Measurements from ENCODE around the gene MRTFA.

Gene MRTFA

DNA sequence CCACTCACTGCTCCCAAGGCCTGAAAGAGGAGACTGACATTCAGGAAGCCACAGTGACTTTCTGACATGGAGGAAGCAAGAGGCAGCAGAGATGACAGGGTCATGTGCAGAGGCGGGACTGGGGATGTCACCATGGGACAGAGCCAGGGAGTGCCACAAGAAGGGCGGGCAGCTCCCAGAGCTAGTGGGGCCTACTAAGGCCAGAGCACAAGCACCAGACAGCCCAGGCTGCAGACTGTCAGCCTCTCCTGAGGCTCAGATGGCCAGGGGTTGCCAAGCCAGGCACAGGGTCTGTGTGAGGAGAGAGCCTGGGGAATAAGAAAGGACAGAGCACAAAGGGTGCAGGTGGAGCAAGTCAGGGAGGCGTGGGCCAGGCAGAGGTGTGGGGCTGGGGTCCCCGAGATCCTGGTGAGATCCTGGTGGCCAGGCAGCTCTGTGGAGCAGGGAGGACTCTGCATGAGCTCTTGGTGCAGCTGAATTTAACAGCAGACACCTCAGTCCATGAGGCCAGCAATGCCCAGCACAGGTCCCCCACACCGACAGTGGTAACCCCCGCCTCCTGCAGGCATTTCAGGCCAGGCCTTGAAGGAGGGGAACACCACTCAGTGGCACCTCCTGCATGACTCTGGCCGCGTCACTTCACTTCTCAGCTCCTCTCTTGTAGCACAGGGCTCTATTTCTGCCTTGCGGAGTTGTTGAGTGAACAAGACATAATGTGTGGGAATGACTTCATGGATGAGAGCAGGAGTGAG lies 213.8 kb downstream of the MRTFA start:
- TF ChIP-seq, protein P1, sequence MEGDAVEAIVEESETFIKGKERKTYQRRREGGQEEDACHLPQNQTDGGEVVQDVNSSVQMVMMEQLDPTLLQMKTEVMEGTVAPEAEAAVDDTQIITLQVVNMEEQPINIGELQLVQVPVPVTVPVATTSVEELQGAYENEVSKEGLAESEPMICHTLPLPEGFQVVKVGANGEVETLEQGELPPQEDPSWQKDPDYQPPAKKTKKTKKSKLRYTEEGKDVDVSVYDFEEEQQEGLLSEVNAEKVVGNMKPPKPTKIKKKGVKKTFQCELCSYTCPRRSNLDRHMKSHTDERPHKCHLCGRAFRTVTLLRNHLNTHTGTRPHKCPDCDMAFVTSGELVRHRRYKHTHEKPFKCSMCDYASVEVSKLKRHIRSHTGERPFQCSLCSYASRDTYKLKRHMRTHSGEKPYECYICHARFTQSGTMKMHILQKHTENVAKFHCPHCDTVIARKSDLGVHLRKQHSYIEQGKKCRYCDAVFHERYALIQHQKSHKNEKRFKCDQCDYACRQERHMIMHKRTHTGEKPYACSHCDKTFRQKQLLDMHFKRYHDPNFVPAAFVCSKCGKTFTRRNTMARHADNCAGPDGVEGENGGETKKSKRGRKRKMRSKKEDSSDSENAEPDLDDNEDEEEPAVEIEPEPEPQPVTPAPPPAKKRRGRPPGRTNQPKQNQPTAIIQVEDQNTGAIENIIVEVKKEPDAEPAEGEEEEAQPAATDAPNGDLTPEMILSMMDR (conservative IDR thresholded peaks at IDR 0.05; ENCODE audit: low read depth): no peak
- CTCF ChIA-PET: no interaction called here
- H3K27ac ChIP-seq: peak overlapping the region; percentile 36
- DNase-seq (ENCODE audit: low spot score): no peak
- POLR2A ChIA-PET (ENCODE audit: low non-redundant PET): no interaction called here

DNA sequence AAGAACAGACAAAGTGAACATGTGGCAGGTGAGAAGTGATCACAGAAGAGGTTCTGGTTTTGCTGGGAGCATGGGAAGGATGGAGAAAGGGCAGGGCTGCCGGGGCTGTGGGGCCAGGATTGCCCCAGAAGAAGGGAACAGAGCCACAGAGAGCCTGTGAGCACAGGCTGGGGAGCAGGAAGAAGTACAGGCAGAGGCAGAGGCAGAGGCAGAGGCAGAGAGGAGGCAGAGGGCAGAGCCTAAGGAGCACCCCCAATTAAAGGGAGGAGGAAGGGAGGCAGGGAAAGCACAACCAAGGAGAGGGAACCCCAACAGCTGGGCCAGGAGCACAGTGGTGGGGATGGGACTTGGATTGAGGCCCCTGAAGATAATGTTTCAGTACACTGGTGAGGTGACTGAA lies 214.6 kb downstream of the MRTFA start:
- TF ChIP-seq, protein P1 (conservative IDR thresholded peaks at IDR 0.05; ENCODE audit: low read depth): no peak
- ChIA-PET POLR2A (ENCODE audit: low non-redundant PET) (no interaction called here), CTCF (no interaction called here)
- H3K27ac ChIP-seq: peak overlapping the region; percentile 36
- DNase-seq (ENCODE audit: low spot score): no peak

DNA sequence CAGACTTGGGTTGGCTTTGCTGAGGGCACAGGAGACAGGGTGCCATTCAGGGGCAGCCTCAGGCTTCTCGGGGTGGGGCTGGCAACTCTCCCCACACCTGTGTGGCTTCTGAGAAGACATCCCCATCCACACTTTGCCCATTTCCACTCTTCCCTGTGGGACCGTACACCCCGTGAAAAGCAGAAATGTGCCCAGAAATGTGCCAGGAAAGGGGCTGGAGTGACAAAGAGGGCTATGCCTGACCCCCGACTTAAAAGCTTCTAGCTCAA lies 215.5 kb downstream of the MRTFA start:
- ChIA-PET CTCF (no interaction called here), POLR2A (ENCODE audit: low non-redundant PET) (no interaction called here)
- no peak for DNase-seq (ENCODE audit: low spot score)
- peak overlapping the region; percentile 36 for H3K27ac ChIP-seq
- TF ChIP-seq, protein P1 (conservative IDR thresholded peaks at IDR 0.05; ENCODE audit: low read depth): no peak

DNA sequence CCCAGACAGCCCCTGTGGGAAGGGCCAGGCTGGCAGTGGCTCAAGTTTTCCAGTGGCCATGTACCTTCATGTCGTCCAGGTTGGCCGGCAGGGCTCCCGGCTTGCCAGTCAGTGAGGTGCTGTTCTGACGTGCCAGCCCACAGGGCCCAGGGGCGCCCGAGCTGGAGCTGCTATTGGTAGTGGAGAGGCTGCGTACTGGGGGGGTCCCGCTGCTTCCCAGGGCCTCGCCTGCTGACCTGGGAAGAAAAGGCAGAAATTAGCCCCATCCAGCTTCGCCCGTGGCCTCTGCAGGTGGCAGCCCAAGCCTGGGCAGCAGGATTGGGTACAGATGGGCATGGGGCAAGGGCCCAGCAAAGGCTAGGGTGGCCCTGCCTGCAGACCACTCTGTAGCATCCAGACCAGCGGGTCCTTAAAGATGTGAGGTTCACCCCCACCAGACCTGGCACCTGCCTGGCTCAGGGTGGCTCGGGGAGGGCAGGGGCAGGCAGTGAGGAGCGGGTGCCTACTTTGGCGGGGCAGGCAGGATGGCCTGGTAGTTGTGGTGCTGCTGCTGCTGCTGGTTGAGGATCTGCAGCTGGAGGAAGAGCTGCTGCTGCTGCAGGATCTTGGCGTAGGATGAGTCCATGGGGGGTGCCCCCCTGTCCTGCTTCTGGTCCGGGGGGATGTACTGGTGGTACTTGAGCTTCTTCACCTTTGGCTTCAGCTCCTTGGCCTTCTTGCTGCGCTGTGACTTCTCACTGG lies 216.0 kb downstream of the MRTFA start:
- TF ChIP-seq, protein P1 (conservative IDR thresholded peaks at IDR 0.05; ENCODE audit: low read depth): no peak
- peak overlapping the region; percentile 6; the same call in 1 of the 2 replicates for H3K27ac ChIP-seq
- POLR2A ChIA-PET (ENCODE audit: low non-redundant PET): no interaction called here
- no peak for DNase-seq (ENCODE audit: low spot score)
- CTCF ChIA-PET: no interaction called here

DNA sequence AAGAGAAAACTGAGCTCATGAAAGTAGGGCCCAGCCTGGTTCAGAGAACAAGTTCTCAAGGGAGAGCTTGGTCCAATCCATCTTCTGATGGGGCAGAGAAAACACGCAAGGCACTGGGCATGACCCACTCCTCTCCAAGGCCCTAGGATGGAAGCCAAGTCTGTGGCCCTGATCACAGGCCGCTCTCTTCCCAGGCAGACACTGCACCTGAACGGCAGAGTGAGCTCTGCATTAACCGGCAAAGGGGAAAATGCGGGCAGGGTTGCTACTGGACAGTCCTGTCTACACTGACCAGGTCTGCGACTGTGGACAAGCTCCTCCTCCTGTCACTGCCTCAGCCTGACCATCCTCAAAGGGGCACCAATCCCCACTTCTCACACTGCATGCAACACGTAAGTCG lies 216.8 kb downstream of the MRTFA start:
- TF ChIP-seq, protein P1 (conservative IDR thresholded peaks at IDR 0.05; ENCODE audit: low read depth): no peak
- no peak for DNase-seq (ENCODE audit: low spot score)
- peak overlapping the region; percentile 6; the same call in 1 of the 2 replicates for H3K27ac ChIP-seq
- POLR2A ChIA-PET (ENCODE audit: low non-redundant PET): no interaction called here
- CTCF ChIA-PET: no interaction called here

DNA sequence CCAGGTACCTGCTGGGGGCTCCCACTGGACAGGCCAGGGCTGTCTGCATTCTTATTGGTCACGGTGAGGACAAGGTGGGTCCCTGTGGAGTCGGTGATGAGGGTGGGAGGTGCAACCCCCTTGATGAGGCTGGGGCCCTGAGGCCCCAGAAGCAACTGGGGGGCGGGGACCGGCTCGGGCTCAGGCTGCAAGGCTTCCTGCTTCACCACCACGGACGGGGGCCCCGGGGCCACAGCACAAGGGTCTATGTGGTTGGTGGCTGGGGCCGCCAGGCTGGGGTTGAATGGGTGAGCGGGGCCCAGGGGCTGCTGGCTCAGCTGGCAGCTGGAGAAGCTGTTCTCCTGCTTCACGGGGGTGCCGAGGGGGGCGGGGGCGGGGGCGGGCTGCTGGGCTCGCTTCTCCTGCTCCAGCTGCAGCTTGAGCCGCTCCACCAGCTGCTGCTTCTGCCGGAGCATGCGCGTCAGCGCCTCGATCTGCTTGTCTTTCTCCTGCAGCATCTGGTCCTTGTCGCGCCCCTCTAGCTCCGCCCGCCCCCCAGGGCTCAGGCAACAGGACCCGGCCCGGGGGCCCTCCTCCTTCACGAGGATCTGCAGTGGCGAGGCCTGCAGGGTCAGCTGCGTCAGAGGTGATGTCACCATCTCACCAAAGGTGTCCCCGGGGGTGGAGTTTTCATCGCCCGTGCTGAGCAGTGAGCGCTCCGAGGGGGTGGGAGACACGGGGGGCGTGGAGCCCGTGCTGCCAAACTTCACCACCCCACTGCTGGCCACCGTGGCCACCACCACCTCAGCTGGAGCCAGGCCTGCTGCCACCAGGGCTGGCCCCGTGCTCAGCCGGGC lies 217.9 kb downstream of the MRTFA start:
- H3K27ac ChIP-seq: no peak overlapping the region
- CTCF ChIA-PET: no interaction called here
- TF ChIP-seq, protein P1 (conservative IDR thresholded peaks at IDR 0.05; ENCODE audit: low read depth): no peak
- POLR2A ChIA-PET (ENCODE audit: low non-redundant PET): no interaction called here
- no peak for DNase-seq (ENCODE audit: low spot score)
